Measurements from ENCODE around the gene EIF3A. TPM values are rescaled to one million over a fixed set of nuclear protein-coding genes. Genes with fewer than 3 reads are reported as not detected.

EIF3A gene
- total RNA-seq, 2 experiments from 2014 or later, result 132 to 150 TPM

GRCh38 chr10:119079599-119080520 lies 757 bp downstream of the EIF3A start:
- intact Hi-C loops (cut with DNase I, micrococcal nuclease), result loop anchor here (1.0 to 10.0 kb wide), 17 partner anchors 24 to 1033 kb away; partner anchors contain the start of genes DENND10 (in 2 of the 2), PRDX3 (in 2 of the 2), TIAL1 (in 2 of the 2) and GRK5 (in 1 of the 2)
- H3K36me3 Mint-ChIP-seq (ENCODE audit: low read depth), result peaks cover 33% of the 10 kb centered on the region
- peak overlapping the region; percentile 94 for H3K27ac Mint-ChIP-seq
- POLR2A ChIA-PET, result interaction anchor here (0.6 to 2.0 kb wide), 5 partner anchors 25 to 85 kb away, joined by 3 to 7 read pairs (median 3); partner anchors contain the start of genes DENND10 and SFXN4
- H3K4me1 Mint-ChIP-seq, result peaks cover 31% of the 10 kb centered on the region
- DNase-seq, result peak; percentile 85
- H3K4me3 Mint-ChIP-seq, result peak overlapping the region; percentile 99
- no peaks in the 10 kb centered on the region for H3K27me3 Mint-ChIP-seq
- peak; percentile 74 for ATAC-seq
- CTCF ChIA-PET, result interaction anchor here (0.7 to 1.2 kb wide), 4 partner anchors 9 to 936 kb away, joined by 3 to 4 read pairs (median 3); partner anchors contain the start of gene DENND10
- no peaks in the 10 kb centered on the region for H3K9me3 Mint-ChIP-seq (ENCODE audit: low read depth)

GRCh38 chr10:119078422-119079179 lies 2.0 kb downstream of the EIF3A start:
- Mint-ChIP-seq H3K27me3 (no peaks in the 10 kb centered on the region), H3K36me3 (ENCODE audit: low read depth) (peaks cover 37% of the 10 kb centered on the region), H3K27ac (peak overlapping the region; percentile 94), H3K4me1 (peaks cover 36% of the 10 kb centered on the region), H3K9me3 (ENCODE audit: low read depth) (no peaks in the 10 kb centered on the region), H3K4me3 (peak overlapping the region; percentile 99)
- no peak for DNase-seq
- intact Hi-C loops (cut with DNase I, micrococcal nuclease), result loop anchor here in 1 of 2 experiments (5.0 kb wide), 1 partner anchor 41 kb away; no protein-coding TSS in a partner anchor
- ChIA-PET POLR2A (interaction anchor here (1.3 to 2.0 kb wide), 2 partner anchors 26 to 53 kb away, joined by 3 to 7 read pairs; partner anchors contain the start of gene DENND10), CTCF (no interaction called here)
- ATAC-seq, result no peak

DNA sequence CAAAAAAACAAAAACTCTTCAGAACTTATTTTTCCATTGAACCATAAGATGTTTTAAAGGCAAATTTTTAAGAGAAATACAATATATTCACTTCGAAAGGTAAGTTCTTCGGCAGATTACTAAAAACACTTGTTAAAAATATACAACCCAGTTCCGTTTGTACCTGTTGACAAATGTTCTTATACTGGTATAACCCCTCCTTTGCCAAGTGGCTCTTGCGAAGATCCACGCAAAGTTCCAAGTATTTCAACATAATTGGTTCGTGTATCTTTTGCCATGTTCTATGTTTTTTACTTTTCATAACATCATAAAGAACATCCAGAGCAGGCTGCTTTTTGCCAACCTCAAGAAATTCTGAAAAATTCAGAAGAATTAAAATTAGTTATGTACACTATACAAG lies 7.0 kb downstream of the EIF3A start:
- CTCF ChIA-PET, result no interaction called here
- POLR2A ChIA-PET, result no interaction called here
- Mint-ChIP-seq H3K36me3 (ENCODE audit: low read depth) (peaks cover 63% of the 10 kb centered on the region), H3K4me3 (no peak overlapping the region), H3K27me3 (no peaks in the 10 kb centered on the region), H3K27ac (no peak overlapping the region), H3K4me1 (peaks cover 44% of the 10 kb centered on the region), H3K9me3 (ENCODE audit: low read depth) (no peaks in the 10 kb centered on the region)
- DNase-seq (no peak), ATAC-seq (no peak)
- intact Hi-C loops (cut with DNase I, micrococcal nuclease), result loop anchor here in 1 of 2 experiments (5.0 kb wide), 2 partner anchors 41 to 509 kb away; no protein-coding TSS in a partner anchor

- POLR2A ChIA-PET, result no interaction called here
- peaks cover 27% of the 10 kb centered on the region for H3K4me1 Mint-ChIP-seq
- H3K4me3 Mint-ChIP-seq, result no peak overlapping the region
Observed at GRCh38 chr10:119070395-119071165, 10.0 kb downstream of the EIF3A start.

GRCh38 chr10:119061926-119062325 lies 18.7 kb downstream of the EIF3A start:
- CTCF ChIA-PET, result interaction anchor here (0.9 kb wide), 1 partner anchor 17 kb away, joined by 4 read pairs; no protein-coding TSS in a partner anchor
- Mint-ChIP-seq H3K9me3 (ENCODE audit: low read depth) (no peaks in the 10 kb centered on the region), H3K4me1 (peaks cover 3% of the 10 kb centered on the region), H3K27me3 (no peaks in the 10 kb centered on the region), H3K27ac (no peak overlapping the region), H3K4me3 (no peak overlapping the region), H3K36me3 (ENCODE audit: low read depth) (peaks cover 82% of the 10 kb centered on the region)
- no peak for ATAC-seq
- DNase-seq, result no peak
- intact Hi-C loops (cut with DNase I, micrococcal nuclease), result loop anchor here in 1 of 2 experiments (1.0 kb wide), 1 partner anchor 14 kb away; no protein-coding TSS in a partner anchor
- POLR2A ChIA-PET, result interaction anchor here (0.6 kb wide), 1 partner anchor 20 kb away, joined by 6 read pairs; no protein-coding TSS in a partner anchor

More at GRCh38 chr10:119070395-119071165, 10.0 kb downstream of the EIF3A start:
- no peak for ATAC-seq
- H3K36me3 Mint-ChIP-seq (ENCODE audit: low read depth), result peaks cover 68% of the 10 kb centered on the region
- H3K27ac Mint-ChIP-seq, result no peak overlapping the region
- no peaks in the 10 kb centered on the region for H3K27me3 Mint-ChIP-seq
- no peaks in the 10 kb centered on the region for H3K9me3 Mint-ChIP-seq (ENCODE audit: low read depth)
- CTCF ChIA-PET, result interaction anchor here (0.8 to 1.4 kb wide), 3 partner anchors 10 to 26 kb away, joined by 3 to 4 read pairs (median 3); partner anchors contain the start of gene EIF3A
- intact Hi-C loops (cut with DNase I, micrococcal nuclease), result loop anchor here in 1 of 2 experiments (2.0 to 5.0 kb wide), 3 partner anchors 14 to 512 kb away; no protein-coding TSS in a partner anchor
- DNase-seq, result no peak

GRCh38 chr10:119061352-119061751 lies 19.3 kb downstream of the EIF3A start:
- Mint-ChIP-seq H3K36me3 (ENCODE audit: low read depth) (peaks cover 83% of the 10 kb centered on the region), H3K9me3 (ENCODE audit: low read depth) (no peaks in the 10 kb centered on the region), H3K4me3 (no peak overlapping the region), H3K27ac (peak overlapping the region; percentile 51), H3K4me1 (peaks cover 3% of the 10 kb centered on the region), H3K27me3 (no peaks in the 10 kb centered on the region)
- ATAC-seq, result no peak
- intact Hi-C loops (cut with DNase I, micrococcal nuclease), result loop anchor here in 1 of 2 experiments (1.0 kb wide), 1 partner anchor 13 kb away; no protein-coding TSS in a partner anchor
- no peak for DNase-seq
- ChIA-PET POLR2A (interaction anchor here (0.6 kb wide), 1 partner anchor 21 kb away, joined by 6 read pairs; no protein-coding TSS in a partner anchor), CTCF (no interaction called here)

DNA sequence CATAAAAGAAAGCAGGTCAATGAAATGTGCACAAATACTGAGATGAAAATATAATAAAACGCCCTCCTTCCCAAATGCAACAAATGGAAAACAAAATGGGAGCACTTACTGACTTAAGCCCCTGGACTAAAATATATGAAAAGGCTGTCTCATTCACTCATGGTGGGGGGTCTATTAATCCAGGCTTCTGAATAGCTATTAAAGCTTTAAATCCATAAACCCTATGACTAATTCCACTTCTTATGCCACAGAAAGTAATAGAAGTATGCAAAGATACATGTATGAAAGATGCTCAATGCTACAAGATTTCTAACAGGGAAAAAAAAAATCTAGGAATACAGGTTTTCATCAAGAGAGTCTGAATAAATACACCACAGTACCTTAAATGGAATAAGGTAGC lies 20.5 kb downstream of the EIF3A start:
- ATAC-seq (no peak), DNase-seq (no peak)
- H3K27me3 Mint-ChIP-seq, result no peaks in the 10 kb centered on the region
- ChIA-PET POLR2A (interaction anchor here (0.6 kb wide), 1 partner anchor 15 kb away, joined by 3 read pairs; no protein-coding TSS in a partner anchor), CTCF (no interaction called here)
- H3K36me3 Mint-ChIP-seq (ENCODE audit: low read depth), result peaks cover 82% of the 10 kb centered on the region
- H3K9me3 Mint-ChIP-seq (ENCODE audit: low read depth), result no peaks in the 10 kb centered on the region
- H3K4me1 Mint-ChIP-seq, result peaks cover 3% of the 10 kb centered on the region
- H3K27ac Mint-ChIP-seq, result no peak overlapping the region
- intact Hi-C loops (cut with DNase I, micrococcal nuclease), result no loop called here
- no peak overlapping the region for H3K4me3 Mint-ChIP-seq

- H3K4me3 Mint-ChIP-seq, result no peak overlapping the region
- H3K27me3 Mint-ChIP-seq, result no peaks in the 10 kb centered on the region
- DNase-seq (no peak), ATAC-seq (no peak)
- peaks cover 3% of the 10 kb centered on the region for H3K4me1 Mint-ChIP-seq
- H3K9me3 Mint-ChIP-seq (ENCODE audit: low read depth), result no peaks in the 10 kb centered on the region
- H3K27ac Mint-ChIP-seq, result no peak overlapping the region
- intact Hi-C loops (cut with DNase I, micrococcal nuclease), result loop anchor here in 1 of 2 experiments (10.0 kb wide), 1 partner anchor 785 kb away; no protein-coding TSS in a partner anchor
- peaks cover 83% of the 10 kb centered on the region for H3K36me3 Mint-ChIP-seq (ENCODE audit: low read depth)
- CTCF ChIA-PET, result no interaction called here
- POLR2A ChIA-PET, result no interaction called here
Observed at GRCh38 chr10:119059557-119059956, 21.1 kb downstream of the EIF3A start.

DNA sequence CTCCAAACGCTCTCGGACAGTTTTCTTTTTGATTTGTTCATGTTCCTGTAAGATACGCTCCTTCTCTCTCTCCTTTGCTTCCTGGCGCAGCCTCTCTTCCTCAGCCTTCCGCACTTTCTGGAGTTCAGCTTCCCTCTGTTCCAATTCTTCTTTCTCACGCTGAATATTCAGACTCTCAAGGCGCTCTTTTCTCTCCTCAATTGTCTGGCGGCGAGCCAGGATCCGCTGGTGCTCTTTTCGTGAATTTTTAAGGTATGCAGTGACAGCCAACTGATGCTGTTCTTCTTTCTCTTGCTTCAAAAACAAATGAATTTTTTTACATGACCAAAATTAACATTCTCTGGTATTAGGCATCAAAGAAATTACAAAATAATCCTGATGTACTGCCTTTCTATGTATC lies 22.6 kb downstream of the EIF3A start:
- DNase-seq (no peak), ATAC-seq (no peak)
- H3K4me3 Mint-ChIP-seq, result no peak overlapping the region
- CTCF ChIA-PET, result interaction anchor here (0.6 kb wide), 1 partner anchor 146 kb away, joined by 3 read pairs; no protein-coding TSS in a partner anchor
- H3K4me1 Mint-ChIP-seq, result peaks cover 3% of the 10 kb centered on the region
- H3K27ac Mint-ChIP-seq, result peak overlapping the region; percentile 67
- POLR2A ChIA-PET, result interaction anchor here (1.0 kb wide), 1 partner anchor 9 kb away, joined by 3 read pairs; no protein-coding TSS in a partner anchor
- no peaks in the 10 kb centered on the region for H3K9me3 Mint-ChIP-seq (ENCODE audit: low read depth)
- H3K27me3 Mint-ChIP-seq, result no peaks in the 10 kb centered on the region
- H3K36me3 Mint-ChIP-seq (ENCODE audit: low read depth), result peaks cover 82% of the 10 kb centered on the region
- intact Hi-C loops (cut with DNase I, micrococcal nuclease), result loop anchor here in 1 of 2 experiments (10.0 kb wide), 1 partner anchor 787 kb away; no protein-coding TSS in a partner anchor

- CTCF ChIA-PET, result no interaction called here
- no peaks in the 10 kb centered on the region for H3K27me3 Mint-ChIP-seq
- ATAC-seq (no peak), DNase-seq (no peak)
- peaks cover 84% of the 10 kb centered on the region for H3K36me3 Mint-ChIP-seq (ENCODE audit: low read depth)
- no peak overlapping the region for H3K4me3 Mint-ChIP-seq
- no peaks in the 10 kb centered on the region for H3K9me3 Mint-ChIP-seq (ENCODE audit: low read depth)
- no peaks in the 10 kb centered on the region for H3K4me1 Mint-ChIP-seq
- POLR2A ChIA-PET, result no interaction called here
- no peak overlapping the region for H3K27ac Mint-ChIP-seq
- intact Hi-C loops (cut with DNase I, micrococcal nuclease), result loop anchor here in 1 of 2 experiments (10.0 kb wide), 1 partner anchor 789 kb away; no protein-coding TSS in a partner anchor
Observed at GRCh38 chr10:119055472-119055871, 25.1 kb downstream of the EIF3A start.
